Fibroblast of lung (primary cell): Measurements from ENCODE around the gene NUP93.

ENCODE experiments used
- EZH2 ChIP-seq: IDR thresholded peaks from 2 replicates; pipeline ENCODE4 v1.5.1; 2012; ENCODE audit warnings: low read length, control low read depth, mild to moderate bottlenecking; ENCODE audit errors: missing control alignments
- TF ChIP-seq, protein P1 (sequence below), 2 donors: IDR thresholded peaks in 1 of 2; conservative IDR thresholded peaks in 1 of 2; 1 replicate in 1 of 2; 2 replicates in 1 of 2; pipeline ENCODE4 v1.5.1; 2011 to 2012; ENCODE audit warnings: low read length in 2 of 2, control low read depth in 1 of 2, inconsistent platforms in 1 of 2, low read depth in 1 of 2, mild to moderate bottlenecking in 1 of 2

DNA sequence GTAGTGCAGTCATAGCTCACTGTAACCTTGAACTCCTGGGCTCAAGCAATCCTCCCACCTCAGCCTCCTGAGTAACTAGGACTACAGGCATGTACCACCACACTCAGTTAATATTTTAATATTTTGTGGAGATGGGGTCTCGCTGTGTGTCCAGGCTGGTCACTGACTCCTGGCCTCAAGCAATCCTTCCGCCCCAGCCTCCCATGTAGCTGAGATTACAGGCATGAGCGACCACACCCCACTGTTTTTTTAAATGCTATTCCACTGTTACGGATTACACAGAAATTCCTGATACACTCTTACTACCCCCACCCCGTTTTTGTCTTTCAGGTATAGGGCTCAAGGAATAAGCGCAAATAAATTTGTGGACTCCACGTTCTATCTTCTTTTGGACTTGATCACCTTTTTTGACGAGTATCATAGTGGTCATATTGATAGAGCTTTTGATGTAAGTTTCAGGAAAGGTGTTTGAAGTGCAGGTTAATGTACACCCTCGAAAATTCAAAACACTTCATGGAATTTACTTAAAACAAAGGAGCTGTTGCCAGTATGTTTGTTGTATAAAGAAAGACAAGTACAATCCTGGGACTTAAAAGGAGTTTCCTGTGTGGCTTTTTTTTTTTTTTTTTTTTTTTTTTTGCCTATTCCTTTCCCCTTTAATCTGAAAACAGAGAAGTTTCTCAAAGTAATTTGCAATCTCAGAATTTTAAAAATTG is 108.9 kb downstream of the NUP93 start:
- TF ChIP-seq, protein P1, sequence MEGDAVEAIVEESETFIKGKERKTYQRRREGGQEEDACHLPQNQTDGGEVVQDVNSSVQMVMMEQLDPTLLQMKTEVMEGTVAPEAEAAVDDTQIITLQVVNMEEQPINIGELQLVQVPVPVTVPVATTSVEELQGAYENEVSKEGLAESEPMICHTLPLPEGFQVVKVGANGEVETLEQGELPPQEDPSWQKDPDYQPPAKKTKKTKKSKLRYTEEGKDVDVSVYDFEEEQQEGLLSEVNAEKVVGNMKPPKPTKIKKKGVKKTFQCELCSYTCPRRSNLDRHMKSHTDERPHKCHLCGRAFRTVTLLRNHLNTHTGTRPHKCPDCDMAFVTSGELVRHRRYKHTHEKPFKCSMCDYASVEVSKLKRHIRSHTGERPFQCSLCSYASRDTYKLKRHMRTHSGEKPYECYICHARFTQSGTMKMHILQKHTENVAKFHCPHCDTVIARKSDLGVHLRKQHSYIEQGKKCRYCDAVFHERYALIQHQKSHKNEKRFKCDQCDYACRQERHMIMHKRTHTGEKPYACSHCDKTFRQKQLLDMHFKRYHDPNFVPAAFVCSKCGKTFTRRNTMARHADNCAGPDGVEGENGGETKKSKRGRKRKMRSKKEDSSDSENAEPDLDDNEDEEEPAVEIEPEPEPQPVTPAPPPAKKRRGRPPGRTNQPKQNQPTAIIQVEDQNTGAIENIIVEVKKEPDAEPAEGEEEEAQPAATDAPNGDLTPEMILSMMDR (conservative IDR thresholded peaks at IDR 0.05 in 1 of 2, IDR thresholded peaks at IDR 0.05 in 1 of 2; ENCODE audit: low read depth in 1 of 2, low read length in 2 of 2) = no peak
- no peak for TF ChIP-seq EZH2
